Amniotic stem cell (primary cell): Measurements from ENCODE around the gene DNTTIP2.
"Not testable (repeated sequence)": the region's sequence is repeated elsewhere in the genome, so short reads cannot be mapped to it uniquely, and the experiment has no call there.

Experiments used
- DNase-seq: peaks from one replicate; lab custom pipeline; 2025; lab: John Stamatoyannopoulos, UW

The DNTTIP2 gene

DNA sequence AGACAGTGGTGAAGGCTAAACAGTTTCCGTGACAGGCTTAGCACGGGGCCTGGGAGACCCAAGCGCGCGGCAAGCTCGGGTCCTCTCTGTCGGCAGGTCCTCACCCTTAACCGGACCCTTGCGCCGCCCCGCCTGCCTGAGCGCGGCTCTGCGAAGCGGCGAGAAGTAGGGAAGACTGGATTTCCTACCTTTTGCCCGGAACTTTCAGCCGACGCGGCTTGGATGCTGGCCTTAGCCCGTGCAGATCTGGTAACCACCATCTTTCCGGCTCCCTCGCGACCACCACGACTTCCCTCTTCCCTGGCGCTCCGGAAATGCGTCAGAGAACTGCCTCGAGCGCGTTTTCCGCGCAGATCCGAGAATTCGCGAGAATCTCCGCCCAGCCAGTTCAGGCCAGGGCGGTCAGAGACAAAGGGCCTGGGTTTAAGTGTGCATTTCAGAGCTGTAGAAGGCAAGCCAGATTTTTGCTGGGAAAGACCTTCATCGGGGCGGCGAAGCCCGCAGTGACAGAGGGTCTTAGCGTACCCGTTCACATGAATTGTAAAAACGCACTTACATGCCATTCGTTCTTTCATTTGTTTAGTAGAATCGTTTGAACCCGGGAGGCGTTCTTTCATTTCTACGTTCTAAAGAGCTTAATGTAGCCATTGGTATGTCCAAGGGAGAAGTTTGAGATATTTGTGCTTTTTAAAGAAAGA lies at the start of gene DNTTIP2:
Gene DNTTIP2, minus strand, starts transcription at position 318 of the 698 bp plus-strand sequence. Its CDS starts 58 bp downstream, at position 260.
- DNase-seq = peak; percentile 73

GRCh38 chr1:93925206-93925605 lies 46.2 kb upstream of the DNTTIP2 start:
- DNase-seq = no peak

- DNase-seq = no peak
These were observed 40.8 kb upstream of the DNTTIP2 start for GRCh38 chr1:93919780-93920179.

DNA sequence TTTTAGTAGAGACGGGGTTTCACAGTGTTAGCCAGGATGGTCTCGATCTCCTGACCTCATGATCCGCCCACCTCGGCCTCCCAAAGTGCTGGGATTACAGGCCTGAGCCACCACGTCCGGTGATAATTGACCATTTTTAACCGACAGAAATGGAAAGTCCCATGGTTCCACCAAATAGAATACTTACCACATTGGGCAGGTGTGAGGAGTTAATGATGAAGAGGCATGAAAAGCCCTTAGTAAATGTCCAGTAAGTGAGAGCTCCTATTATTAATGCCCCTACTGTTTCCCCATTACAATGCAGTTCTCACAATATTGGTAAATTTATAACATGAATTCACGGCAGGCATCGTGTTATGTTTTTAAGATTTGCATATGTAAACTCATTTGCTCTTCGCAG lies 38.3 kb upstream of the DNTTIP2 start:
- no peak for DNase-seq

- not testable (repeated sequence) for DNase-seq
These were observed 31.9 kb upstream of the DNTTIP2 start for GRCh38 chr1:93910880-93911279.

DNA sequence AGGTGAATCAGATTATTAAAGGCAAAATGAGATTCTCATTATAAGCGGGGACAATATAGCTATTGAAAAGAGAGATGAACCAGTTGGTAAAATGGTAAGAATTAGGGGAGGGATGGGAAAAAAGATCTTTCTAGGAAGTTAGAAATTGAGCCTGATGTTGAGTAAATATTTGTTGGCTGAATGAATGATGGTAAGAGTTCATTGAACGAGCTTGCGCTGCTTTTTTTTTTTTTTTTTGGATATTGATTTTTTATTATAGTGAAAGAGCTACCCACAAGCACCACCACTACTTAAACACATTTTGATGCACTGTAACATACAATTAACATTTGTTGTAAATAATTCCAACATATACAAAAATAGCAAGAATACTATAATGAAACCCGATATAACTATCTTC lies 31.3 kb upstream of the DNTTIP2 start:
- no peak for DNase-seq

DNA sequence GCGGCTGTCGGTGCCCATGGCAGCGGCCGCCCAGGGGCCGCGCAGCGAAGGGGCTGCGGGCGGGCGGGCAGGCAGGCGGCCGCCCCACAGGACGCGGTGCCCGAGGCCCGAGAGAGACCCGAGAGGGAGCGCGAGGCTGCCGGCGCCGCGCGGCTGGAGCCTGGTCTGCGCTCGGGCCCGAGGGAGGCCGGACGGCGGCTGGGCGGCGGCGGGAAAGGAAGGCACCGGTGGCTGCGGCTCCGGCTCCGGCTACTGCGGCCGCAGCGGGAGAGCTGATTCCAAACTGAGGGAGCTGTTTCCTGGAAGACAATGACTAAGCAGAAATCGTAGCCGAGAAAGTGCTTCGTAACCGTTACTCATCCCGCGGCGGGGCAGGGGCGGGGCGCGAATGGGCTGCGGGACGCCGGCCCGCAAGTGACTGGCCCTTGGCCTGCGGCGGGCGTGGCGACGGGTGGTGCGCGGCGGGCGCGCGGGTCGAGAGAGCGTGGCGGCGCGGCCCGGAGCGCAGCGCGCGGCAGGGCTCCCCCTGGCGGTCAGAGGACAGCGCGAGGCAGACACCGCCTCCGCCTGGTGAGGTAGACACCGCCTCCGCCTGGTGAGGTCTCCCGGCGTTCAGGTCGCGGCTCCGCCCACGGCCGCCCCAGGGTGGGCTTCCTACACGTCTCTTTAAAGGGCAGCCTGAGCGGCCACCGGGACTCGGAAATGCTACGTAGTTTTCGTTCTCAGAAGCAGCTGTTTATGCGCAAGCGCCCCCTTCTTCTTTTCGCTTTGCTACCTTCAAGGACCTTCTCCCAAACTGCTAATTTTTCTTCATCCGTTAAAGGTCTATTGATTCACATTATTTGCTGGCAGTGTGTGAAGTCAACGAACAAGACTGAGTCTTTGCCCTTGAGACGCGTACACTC lies 30.4 kb upstream of the DNTTIP2 start, which contains the start of gene GCLM:
Gene GCLM, minus strand, starts transcription at position 285 of the 905 bp plus-strand sequence. Its CDS starts 267 bp downstream, at position 18.
- DNase-seq = peak; percentile 80

DNA sequence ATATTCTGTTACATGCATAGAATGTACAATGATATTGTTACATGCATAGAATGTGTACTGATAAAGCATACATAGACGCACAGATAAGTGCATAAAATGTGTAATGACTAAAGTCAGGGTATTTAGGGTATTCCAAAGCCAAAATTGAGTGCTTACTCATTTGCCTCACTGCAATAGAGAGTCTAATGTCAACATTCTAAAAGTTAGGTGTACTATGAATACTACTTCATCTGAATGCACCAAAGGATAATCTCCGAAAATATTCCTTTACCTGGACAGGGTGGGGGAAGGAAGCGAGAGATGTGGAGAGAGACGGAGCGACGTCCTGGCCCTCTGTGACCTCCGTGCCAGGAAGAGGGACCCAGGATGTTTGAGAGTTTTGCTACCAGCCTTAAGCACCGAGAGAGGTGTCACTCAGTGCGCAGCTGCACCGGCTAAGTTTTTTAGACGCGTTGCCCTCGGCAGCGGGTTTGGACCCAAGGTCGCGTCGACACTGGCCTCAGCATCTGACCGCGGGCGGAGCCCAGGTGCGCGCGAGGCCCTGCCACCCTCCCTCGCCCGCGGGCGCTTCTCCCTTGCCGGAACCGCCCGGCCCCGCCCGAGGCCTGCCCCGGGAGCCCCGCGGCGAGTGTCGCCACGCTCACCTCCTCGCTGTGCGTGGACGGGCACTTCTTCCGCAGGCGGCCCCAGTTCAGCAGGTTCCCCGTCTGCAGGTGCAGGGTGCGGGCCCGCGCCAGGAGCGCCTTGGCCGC lies 29.6 kb upstream of the DNTTIP2 start:
- no peak for DNase-seq

- DNase-seq = no peak
These were observed 28.7 kb upstream of the DNTTIP2 start for GRCh38 chr1:93907718-93908117.

DNA sequence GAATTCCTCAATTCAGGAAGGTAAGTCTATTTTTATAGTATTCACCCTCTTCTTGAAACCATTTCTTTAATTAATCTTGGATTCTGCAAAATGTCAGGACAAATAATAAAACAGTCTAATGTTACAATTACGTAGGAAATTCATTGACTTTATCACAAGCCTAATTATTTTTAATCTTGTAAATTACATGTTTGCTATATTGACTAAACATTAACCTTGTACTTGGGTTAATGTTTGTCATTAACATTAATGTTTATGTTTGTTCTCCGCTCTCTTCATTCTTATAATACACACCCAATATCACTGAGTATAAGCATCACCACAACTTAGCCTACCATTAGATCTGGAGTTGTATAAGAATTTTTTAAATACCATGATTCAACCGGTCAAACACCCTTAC lies 27.5 kb upstream of the DNTTIP2 start:
- no peak for DNase-seq

DNA sequence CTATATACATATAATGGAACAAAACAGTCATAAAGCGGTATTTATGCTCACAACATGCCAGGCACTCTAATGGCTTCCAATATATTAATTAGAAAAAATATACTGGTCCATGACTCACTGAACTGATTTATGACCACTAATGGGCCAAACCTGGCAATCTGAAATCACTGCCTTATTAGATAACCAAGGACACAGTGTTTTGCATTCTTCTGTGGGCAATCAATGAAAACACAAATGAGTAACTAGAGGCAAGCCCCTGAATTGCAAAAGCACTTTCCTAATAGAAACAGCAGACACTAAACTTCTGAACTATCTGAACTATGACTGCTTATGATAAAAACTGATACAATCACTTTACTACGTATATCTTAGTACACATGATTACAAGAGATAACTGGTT lies 26.7 kb upstream of the DNTTIP2 start:
- no peak for DNase-seq

- no peak for DNase-seq
These were observed 26.0 kb upstream of the DNTTIP2 start for GRCh38 chr1:93905051-93905450.

DNA sequence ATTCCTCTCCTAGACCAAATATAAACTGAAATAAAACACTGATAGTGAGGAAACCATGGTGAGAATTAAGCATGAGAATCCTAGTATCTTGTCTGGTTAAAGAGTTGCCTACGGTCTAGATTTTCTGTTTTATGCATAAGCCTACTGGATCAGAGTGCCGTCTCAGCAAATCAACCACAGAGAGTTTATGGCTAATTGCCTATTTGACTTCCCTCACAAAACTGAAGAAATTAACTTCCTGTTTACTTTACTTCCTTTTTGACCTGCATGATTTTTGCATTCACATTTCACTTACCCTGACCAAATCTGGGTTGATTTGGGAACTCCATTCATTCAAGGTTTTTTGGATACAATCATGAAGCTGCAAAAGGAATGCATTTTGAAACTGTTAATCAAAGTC lies 25.2 kb upstream of the DNTTIP2 start:
- DNase-seq = no peak

GRCh38 chr1:93900723-93901504 lies 21.9 kb upstream of the DNTTIP2 start:
- DNase-seq = no peak

DNA sequence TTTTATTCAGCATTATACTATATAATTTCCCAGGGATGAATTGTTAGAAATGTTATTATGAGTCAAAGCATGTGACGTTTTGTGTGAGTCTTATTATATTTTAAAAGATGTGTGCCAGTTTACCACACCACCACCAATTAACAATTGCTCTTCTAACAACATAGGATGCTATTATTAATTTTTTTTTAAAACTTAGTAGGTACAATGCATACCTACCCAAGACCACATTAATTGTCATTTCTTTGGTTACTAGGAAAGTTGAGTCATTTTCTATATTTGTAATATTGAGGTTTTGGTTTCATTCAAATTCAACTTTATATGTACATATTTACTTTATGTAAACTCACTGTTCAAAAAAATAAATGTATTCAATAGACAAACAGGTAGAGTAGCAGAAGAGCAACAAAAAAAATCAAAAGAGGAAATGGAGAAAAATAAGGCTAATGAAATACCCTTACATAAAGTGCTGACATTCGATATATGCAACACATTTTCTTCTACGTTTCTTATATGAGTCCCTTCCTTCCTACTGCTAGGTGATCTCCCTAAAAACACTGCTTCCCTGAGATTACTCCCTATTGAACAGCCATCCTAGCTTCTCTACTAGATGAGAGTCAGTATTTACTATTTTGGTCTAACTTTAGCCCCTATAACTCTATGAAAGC lies 20.7 kb upstream of the DNTTIP2 start:
- DNase-seq = no peak

DNA sequence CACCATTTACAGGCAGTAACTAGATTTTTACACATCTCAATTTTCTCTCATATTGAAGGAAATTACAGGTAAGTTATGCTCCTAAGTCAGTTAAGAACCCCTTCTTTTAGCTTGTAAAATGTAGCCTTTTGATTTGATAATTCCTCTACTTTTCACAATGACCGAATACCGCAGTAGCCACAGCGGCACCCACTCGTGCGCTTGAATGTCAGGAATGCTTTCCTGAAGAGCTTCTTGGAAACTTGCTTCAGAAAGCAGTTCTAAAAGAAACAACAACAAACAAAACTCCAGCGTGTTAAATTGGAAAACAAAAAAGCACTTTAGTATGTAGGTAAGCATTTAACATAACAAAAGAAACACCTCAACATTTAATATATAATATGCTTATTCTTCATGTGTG lies 9.9 kb upstream of the DNTTIP2 start:
- DNase-seq = no peak

GRCh38 chr1:93882269-93882668 lies 3.3 kb upstream of the DNTTIP2 start:
- no peak for DNase-seq

GRCh38 chr1:93880731-93881130 lies 1.7 kb upstream of the DNTTIP2 start:
- DNase-seq = no peak

- peak; percentile 5 for DNase-seq
These were observed 511 bp downstream of the DNTTIP2 start for GRCh38 chr1:93878501-93878888.

DNA sequence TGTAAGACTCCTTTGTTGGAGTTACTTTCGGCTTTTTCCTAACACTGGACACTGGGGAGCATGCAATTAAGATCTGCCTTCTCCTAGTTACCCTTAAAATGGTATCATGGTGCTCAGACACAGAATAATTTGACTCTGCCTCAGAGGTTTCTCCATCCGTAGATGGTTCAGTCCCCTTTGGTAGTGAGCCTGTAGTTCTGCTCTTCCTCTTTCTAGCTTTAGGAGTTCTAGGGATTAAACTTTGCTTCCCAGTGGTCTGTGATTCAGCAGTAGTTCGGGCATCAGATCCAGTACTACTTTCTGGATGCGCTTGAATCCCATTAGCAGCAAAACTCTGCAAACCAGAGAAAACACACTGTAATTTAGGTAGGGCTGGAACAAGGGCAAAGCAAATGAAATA lies 1.5 kb downstream of the DNTTIP2 start:
- DNase-seq = no peak

DNA sequence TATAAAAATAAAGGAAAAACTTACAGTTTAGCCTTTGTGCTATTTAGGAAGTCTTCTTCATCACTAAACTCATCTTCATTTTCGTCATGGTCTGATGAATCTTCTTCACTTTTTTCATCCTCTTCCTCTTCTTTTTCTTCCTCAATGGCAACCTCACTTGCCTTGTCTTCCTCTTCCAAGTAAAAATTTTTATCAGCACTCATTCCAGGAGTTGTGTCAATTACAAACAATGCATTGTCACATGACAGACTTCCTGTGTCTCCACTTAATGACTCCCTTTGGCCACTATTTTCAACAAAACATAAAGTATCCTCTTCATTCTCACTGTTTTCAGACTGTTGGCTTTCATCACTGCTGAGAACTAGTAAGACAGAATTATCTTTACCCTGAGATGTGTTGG lies 2.8 kb downstream of the DNTTIP2 start:
- DNase-seq = no peak
